NCI-H1930 (cell line): ENCODE measurements around the gene MCM8.
"Not testable (repeated sequence)": the region's sequence is repeated elsewhere in the genome, so short reads cannot be mapped to it uniquely, and the experiment has no call there.

Experiments used
- DNase-seq, 2 experiments: peaks; one replicate each; lab custom pipeline; 2025; lab: John Stamatoyannopoulos, UW

Gene MCM8

DNA sequence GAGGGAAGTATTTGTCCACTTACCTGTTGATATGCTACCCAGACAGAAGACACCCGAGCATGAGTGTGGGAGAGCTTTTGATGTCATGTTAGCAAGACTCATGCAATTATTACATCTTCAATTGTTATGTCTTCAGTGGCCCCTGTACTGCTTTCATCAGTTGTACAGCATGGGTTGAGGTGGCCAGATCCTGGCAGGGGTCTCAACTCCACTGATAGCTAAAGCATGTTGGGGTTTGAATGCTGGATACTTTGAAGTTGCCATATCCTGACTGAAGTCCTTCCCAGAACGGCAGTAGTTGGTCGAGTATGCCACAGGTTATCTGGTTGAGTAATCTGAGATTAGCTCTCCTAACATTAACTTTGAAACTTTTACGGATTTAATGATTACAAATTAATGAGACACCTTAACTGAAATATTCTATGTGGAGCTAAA is 56.7 kb downstream of the MCM8 start:
- DNase-seq: no peak

DNA sequence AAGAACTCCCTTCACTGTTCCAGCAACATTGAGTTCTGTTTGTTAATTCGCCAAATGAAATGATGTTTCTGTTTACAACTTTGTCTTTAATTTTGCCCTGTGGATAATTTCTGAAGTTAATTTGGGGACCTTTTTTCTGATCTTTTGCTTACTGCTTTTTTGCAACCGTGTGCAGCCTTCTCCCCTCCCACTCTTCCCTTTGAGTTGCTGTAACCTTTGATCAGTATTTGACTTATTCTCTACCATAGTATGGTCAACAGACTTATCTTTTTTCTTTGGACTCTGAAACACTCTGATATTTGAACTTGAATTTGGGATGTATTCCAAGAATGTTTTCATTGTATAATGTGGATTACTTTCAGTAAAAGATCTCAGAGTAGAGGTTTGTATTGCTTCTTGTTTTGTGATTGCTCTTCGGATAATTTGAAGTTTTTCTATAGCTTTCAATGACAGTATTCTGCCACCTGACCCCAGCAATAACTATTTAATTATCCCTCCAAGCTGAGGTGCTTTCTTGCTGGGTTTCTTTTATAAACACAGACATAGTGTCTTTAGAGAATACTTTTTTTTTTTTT is 57.2 kb downstream of the MCM8 start:
- no peak for DNase-seq

DNA sequence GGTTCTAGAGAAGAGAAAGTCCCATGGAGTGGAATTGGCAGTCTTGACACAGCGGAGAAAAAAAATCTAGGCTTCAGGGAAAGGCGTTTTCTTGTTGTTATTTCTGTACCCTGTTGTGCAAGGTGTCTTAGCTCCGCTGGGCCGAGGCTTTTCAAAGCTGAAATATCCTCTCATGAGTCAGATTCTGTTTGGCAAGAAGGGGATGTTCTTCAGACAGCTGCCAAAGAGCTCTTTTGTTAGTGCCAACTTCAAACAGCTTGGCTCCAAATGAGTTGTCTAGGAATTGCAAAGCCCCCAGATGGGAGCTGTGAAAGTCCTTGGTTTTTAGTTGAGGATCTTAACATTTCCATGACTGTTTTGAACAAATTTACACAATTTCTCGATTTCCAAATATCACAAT is 57.8 kb downstream of the MCM8 start:
- no peak for DNase-seq

DNA sequence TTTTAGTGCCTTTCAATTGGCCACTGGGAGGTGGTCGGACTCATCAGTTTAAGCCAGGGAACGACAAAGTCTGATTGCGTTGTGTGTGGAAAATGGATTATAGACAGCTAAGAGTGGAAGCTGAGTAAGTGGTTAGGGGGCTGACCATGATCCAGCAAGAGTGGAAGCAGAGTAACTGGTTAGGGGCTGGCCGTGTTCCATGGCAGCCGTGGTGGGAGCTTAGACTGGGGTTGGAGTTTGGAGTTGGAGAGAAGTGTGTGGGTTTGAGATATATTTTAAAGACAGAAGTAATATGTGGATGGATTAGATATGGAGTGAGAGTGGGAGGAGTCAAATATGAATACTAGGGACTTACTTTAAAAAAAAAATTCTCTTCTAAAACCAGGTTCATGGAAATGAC is 61.7 kb downstream of the MCM8 start:
- no peak for DNase-seq

DNA sequence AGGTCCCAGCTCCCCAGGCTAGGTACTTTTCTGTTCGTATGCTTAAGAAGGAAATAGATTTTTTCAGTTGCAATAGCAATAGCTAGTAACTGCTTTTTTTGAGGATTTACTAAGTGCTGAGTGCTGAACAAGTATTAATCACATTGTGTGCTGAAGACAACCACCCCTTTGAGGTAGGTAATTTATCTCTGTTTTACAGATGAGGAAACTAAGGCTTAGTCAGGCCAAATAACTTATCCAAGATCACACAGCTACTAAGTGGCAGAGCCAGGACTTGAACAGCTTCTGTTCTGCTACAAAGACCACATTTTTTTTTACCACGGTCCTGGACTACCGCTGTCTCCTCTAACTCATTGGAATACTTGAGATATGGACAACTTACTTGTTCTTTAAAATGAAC is 63.6 kb downstream of the MCM8 start:
- no peak for DNase-seq

DNA sequence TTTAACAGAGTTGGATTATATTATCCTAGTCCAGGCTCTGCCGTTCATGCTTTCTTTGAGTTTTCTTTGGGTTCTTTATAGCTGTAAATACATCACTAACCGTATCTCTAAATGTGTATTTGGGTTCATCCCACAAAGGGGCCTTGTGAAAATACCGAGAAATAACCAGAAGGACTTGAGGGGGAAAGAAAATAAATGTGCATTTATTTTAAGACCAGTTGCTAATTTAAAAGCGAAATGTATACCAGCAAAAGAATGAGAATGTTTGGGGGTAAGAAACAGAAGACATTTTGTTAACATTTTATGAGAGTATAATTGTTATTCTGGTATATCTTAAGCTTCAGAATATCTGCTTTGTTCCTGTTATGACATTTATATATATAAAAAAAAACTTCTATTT is 64.5 kb downstream of the MCM8 start:
- no peak for DNase-seq

DNA sequence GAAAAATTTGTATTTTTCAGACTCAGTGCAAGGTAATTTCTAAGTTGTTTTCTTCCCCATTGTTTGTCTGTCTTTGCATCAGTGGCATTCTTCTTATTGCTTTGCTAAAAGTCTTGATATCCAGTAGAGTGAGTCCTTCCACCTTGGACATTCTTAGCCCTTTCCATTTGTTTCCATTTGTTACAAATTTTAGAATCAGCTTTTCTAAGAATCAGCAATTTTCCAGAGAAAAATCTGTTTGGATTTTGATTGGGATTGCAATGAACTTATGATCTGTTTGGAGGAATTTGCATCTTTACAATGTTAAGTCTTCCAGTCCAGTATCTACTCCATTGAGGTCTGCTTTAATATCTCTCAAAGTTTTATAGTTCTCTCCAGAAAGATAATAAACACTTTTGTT is 67.0 kb downstream of the MCM8 start:
- DNase-seq: no peak

DNA sequence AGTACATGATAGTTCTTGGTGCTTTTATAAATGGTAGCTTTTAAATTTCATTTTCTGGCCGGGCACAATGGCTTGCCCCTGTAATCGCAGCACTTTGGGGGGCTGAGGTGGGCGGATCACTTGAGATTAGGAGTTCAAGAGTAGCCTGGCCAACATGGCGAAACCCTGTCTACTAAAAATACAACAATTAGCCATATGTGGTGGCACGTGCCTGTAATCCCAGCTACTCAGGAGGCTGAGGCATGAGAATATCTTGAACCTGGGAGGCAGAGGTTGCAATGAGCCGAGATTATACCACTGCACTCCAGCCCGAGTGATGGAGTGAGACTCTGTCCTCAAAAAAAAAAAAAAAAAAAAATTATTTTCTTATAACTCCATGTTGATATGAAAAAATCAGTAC is 67.4 kb downstream of the MCM8 start:
- no peak for DNase-seq

DNA sequence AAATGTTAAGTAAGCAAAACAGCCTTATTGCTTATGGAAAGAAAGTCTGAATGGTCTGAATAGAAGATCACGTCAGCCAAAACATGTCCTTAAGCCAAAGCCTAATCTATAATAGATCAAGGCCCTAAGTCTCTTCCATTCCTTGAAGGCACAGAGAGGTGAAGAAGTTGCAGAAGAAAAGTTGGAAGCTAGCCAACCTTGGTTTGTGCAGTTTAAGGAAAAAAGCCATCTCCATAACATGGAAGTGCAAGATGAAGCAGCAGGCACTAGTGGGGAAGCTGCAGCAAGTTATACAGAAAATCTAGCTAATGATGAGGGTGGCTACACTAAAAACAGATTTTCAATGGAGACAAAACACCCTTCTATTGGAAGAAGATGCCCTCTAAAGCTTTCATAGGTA is 74.3 kb downstream of the MCM8 start:
- no peak for DNase-seq

DNA sequence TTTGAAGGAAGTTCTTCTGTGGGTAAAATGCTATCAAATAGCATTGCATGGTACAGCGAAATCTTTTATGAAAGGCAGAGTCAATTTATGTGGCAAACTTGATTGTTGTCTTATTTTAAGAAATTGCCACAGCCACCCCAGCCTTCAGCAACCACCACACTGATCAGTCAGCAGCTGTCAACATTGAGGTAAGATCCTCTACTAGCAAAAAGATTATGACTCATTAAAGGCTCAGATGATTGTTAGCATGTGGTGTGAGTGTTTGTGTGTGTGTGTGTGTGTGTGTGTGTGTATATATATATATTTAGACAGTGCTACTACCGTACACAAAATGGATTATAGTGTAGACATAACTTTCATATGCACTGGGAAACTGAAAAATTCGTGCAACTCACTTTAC is 75.6 kb downstream of the MCM8 start:
- no peak for DNase-seq

DNA sequence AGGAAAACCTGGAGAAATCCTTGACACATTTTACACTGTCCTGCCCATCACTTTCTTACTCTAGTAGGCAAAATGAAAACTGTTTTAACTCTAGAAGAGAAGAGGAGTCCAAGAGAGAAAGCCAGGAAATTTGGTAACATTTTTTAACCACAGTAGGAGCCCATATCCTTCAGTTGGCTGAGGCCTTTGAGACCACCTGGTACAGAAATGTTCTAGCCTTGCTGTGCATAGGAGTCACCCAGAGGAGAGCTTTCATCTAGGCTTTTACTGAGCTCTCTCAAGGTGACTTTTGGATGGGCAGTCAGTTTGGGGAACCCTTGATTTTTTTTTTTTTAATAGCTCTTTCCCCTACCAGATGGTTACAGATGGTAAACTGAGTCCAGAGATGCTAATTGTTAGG is 78.4 kb downstream of the MCM8 start:
- no peak for DNase-seq

DNA sequence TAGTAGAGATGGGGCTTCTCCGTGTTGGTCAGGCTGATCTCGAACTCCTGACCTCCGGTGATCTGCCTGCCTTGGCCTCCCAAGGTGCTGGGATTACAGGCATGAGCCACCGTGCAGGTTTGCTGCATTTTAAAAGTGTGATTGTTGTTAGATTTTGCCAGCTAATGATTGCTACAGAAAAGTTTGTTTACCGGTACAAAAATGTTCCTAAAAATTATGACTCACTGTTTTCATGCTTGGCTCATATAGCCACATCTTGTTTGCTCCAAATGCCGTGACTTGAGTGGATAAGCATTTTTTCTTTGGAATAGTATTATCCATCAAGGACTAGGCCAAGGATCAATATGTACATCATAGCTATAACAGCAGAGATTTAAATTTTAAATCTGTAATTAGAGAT is 79.1 kb downstream of the MCM8 start:
- no peak for DNase-seq

DNA sequence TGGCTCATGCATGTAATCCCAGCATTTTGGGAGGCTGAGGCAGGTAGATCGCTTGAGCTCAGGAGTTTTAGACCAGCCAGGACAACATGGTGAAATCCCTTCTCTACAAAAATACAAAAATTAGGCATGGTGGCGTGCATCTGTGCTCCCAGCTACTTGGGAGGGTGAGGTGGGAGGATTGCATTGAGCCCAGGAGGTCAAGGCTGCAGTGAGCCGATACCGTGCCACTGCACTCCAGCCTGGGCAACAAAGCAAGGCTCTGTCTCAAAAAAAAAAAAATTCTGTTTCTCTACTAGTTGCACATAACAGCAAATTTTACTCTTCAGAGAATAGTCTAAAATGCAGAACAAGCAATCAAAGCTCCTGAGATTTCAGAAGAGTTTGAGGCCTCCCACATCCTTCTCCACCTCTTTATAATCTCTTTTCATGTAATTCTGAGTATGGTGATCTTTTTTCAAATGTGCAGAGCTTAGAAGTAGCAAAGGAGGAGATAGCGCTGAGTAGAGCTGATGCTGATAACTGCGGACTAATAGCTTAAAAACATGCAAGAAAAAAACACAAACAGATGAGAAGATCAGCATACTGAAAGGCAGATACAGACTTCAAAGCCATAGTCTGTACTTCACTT is 80.1 kb downstream of the MCM8 start:
- no peak for DNase-seq

DNA sequence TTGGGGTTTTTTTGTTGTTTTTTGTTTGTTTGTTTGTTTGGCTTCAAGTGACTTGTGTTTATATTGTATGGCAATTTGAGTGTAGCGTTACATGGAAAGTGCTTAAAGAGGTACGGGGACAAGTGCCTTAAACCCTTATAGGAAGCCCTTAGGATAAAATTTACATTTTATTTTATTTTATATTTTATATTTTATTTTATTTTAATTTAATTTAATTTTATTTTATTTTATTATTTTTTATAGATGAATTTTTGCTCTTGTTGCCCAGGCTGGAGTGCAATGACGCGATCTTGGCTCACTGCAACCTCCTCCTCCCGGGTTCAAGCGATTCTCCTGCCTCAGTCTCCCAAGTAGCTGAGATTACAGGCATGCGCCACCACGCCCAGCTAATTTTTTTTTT is 82.5 kb downstream of the MCM8 start:
- not testable (repeated sequence) for DNase-seq

DNA sequence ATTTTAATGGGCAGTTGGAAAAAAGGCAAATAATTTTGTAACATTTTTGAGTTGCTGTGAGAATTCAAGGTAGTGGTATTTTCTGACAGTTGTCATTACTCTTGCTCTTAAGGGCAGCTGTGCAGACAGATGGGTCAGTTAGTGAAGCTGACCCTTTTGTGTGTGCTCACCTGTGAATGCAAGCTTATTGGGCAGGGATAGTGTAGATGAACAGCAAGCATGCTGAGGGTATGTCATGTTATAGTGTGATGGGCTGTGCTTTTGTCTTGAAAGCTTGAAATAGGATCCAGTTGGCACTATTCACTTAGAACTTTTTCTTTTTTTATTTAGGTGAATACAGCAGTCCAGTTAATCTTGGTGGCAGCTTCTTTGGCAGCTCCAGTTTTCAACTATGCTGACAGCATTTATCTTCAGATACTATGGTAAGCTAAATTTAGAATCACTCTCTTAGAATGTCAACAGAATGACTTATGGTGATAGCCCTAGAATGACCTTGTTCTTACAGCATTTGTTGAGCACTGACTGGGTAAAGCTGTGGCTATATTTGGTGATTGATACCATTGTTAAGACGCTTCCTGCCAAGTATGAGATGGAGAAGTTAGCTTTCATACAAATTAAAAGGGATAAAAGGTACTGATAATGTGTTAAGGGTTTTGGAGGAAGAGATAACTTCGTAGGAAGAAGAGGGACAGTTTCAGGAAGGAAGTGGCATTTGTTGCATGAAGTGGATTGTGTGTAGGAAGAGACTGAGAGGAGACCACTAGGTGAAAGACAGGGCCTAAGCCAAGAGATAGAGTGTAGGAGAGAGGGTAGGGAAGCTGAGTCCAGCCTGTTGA is 83.9 kb downstream of the MCM8 start:
- DNase-seq: no peak

DNA sequence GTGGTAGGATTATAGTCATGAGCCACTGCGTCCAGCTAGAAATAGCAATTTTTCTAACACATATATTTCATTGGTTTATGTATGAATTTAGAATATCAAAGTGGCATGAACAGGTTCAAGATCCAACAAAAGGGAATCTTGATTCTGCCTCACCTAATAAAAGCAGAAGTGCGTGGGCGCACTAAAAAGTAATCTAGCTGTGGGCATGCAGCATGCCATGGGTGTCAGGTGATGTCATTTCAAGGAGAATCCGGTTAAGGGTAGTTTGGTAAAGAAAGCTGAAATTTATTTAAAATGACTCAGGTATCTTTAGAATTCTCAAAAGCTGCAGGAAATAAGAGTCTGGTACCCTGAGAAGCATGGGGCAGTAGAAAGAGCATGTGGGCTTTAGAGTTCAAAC is 85.8 kb downstream of the MCM8 start:
- no peak for DNase-seq

DNA sequence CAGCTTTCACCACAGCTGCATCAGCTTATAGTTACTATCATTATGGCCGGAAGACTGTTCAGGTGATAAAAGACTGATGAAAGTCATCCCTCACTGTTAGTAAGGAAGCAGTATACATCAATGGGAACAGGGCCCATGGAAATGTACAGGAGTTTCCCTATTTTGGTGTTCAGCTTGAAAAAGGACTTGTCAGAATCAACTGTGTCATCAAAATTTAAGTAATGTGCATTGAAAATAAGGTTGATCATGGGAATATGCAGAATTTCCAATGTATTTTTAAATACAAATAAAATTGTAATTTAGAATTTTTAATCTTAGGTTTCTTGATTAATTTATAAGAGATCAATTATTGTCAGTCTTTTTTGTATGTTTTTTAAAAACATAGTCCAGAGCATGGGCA is 86.6 kb downstream of the MCM8 start:
- no peak for DNase-seq

DNA sequence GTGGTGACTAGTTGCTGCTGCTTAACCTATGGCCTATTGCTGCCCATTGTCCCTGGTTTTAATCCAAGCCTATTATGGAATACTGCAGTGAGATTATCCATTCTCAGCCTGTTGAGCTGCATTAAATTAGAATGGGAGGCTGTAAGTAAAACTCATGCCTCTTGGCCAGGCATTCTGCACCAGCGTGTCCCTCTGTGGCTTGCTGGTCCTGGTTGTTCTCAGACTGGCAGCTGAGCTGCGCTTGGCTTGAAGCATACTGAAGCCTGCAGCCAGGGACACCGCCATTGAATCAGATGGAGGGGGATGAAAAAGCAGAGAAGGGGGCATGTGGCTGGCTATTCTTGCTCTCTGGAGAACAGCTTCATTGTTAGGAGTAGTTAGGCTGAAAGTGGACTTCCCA is 87.8 kb downstream of the MCM8 start:
- DNase-seq: no peak

DNA sequence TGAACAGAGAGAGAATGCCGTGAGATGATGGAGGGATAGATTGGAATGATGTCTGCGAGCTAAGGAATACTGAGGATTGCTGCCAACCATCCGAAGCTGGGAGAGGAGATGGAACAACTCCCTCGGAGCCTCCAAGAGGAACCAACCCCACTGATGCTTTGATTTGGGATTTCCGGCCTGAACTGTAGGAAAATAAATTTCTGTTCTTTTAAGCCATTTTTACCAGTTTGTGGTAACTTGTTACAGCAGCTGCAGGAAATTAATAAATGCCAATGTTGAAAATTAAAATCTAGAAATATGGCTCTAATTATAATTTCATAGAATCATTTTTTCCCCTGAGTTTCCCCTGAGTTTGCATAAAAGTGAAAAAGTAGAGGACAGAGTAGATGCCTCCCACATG is 89.3 kb downstream of the MCM8 start:
- no peak for DNase-seq

DNA sequence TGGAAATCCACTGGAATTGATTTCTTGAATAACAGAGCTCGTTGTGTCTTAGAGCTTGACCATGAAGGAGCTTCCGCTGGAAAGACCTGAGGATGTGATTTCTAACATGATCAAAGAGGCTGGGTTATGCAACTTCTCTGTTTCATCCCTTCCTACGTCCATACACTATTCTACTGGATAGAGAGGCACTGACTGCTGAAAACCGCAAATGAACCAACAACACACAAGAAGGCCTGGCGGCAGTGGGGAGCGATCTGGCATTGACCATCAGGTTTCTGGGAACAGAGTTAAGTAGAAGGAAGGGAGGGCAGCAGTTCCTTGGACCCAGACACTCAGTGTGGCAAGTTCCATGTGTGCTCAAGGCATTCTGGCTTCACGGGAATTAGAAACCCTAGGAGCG is 90.1 kb downstream of the MCM8 start:
- no peak for DNase-seq

DNA sequence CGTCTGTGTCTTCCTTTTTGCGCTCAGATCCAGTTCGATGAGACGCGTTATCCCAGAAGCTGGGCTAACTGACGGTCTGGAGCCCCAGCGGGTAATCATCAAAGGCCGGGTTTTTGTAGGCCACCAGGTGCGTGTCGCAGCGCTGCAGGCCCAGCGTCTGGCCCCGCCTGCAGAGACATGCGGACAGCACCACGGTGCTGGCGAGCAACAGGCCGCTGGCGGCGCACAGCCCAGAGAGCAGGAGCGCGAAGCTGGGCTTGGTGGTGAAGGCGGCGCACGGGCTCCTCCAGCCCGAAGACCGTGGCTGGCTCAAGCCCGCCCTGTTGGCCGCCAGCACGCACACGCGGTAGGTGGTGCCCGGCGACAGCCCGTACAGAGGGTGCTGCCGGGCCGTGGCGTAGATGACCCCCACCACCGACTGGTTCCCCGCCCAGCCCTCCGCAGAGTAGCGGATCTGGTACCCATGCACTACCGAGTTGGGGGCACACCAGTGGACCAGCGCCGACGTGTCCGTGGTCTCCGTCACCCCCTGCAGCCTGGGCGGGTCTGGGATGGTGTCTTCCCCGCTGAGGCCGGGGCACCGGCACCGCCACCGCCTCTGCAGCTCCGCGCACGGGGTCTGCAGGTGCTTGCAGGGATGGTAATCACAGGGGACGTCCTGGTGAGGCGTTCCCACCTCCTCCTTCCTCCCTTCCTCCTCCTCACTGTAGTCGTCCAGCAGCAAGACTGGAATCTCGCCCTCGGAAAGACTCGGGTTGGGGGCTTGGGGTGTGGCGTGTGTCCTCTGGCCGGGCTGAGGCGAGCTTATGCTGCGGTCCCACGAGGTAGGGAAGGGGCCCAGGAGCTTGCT is 90.7 kb downstream of the MCM8 start:
- no peak for DNase-seq

DNA sequence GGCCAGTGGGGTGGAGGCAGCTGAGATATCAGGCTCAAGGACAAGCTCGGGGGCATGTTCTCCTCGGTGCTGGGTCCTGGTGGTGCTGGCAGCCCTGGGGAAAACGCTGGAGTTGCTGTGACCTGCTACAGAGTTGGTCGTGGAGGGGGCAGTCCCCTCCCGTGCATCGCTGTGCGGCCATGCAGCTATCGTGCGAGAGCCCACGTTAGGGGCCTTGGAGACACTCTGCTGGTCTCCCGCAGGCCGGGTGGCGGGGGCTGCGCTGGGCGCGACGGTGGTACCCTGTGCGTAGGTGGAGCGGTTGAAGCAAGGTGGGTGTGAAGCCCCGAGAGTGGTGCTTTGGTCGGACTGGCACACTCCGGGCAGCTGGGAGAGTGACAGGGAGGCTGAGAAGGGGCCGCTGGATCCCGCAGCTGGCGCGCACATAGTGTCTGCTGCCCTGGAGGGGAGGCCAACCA is 91.4 kb downstream of the MCM8 start:
- no peak for DNase-seq

DNA sequence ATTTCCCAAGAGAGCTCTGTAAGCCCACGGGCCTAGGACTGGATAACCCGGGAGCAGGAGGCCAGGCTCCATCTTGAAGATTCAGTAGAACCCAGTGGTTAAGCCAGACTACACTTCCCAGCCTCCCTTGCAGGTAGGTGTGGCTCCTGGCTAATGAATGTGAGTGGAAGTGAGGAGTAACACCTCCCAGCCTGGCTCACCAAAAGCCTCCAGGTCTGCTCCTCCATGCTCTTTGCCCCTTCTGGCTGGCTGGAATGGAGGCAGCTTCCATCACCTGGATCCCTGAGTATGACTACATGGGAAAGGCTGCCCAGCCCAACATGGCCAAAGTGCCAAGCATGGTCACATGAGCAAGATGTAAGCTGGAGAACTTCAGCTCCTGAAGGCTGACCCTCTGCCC is 93.7 kb downstream of the MCM8 start:
- no peak for DNase-seq
